Endothelial cell of coronary artery (primary cell): ENCODE measurements around the gene EQTN. TPM values are rescaled to one million over a fixed set of nuclear protein-coding genes. Genes with fewer than 3 reads are reported as not detected.

Experiments used
- total RNA-seq: library from RNA; depleted of rRNA; stranded (reverse); fragments of >200 nt; gene quantifications from 2 replicates; pipeline ENCODE4 v1.2.3, GENCODE V29; 2014

The EQTN gene
- not detected in 2 replicates for total RNA-seq

GRCh38 chr9:27297050-27297449 lies at the start of gene EQTN:
TSS of gene EQTN (minus strand) at chr9:27297150. CDS start at chr9:27297055, 95 bp downstream.

Other genes with a start within 250 kb of the EQTN start
- gene TEK, start 187.9 kb downstream of the EQTN start, total RNA-seq, result 91.3 and 91.8 TPM in 2 replicates
- not detected in 2 replicates for gene IFNK, start 227.1 kb upstream of the EQTN start, total RNA-seq
- gene MOB3B, start 232.7 kb upstream of the EQTN start, total RNA-seq, result under 0.01 TPM in 2 replicates